WI38 (cell line): Measurements from ENCODE around the gene RNF167.

Experiments used
- H3K4me3 ChIP-seq: 2 replicates; pipeline ENCODE4 v1.5.1; 2011; ENCODE audit warnings: low read depth, mild to moderate bottlenecking, control low read depth, low read length
- CTCF ChIP-seq: IDR thresholded peaks from 2 replicates; pipeline ENCODE4 v1.5.1; 2012; ENCODE audit warnings: low read depth, mild to moderate bottlenecking, control low read depth, low read length

RNF167 gene

GRCh38 chr17:4937553-4937952 lies 2.5 kb upstream of the RNF167 start:
- no peak overlapping the region for H3K4me3 ChIP-seq
- TF ChIP-seq CTCF: no peak

- TF ChIP-seq CTCF: no peak
- no peak overlapping the region for H3K4me3 ChIP-seq
Measured at GRCh38 chr17:4938069-4938491, 2.0 kb upstream of the RNF167 start.

- peak overlapping the region; percentile 93 for H3K4me3 ChIP-seq
- TF ChIP-seq CTCF: no peak
Measured at GRCh38 chr17:4938688-4939545, 1.2 kb upstream of the RNF167 start.

GRCh38 chr17:4939546-4939795 lies 597 bp upstream of the RNF167 start:
- TF ChIP-seq CTCF: no peak
- H3K4me3 ChIP-seq: peak overlapping the region; percentile 93

GRCh38 chr17:4940555-4941318 lies 669 bp downstream of the RNF167 start:
- peak overlapping the region; percentile 93 for H3K4me3 ChIP-seq
- TF ChIP-seq CTCF: no peak

- H3K4me3 ChIP-seq: peak overlapping the region; percentile 93
Measured at GRCh38 chr17:4941319-4941610, 1.2 kb downstream of the RNF167 start.

More at GRCh38 chr17:4941319-4941610, 1.2 kb downstream of the RNF167 start:
- TF ChIP-seq CTCF: no peak
